ENCODE results near the gene CDH12. TPM values are rescaled to one million over a fixed set of nuclear protein-coding genes. Genes with fewer than 3 reads are reported as not detected.

CDH12 gene
- total and polyA plus RNA-seq, 4 donors, result 0.02 to 0.33 (median 0.17) TPM; not detected in 1

DNA sequence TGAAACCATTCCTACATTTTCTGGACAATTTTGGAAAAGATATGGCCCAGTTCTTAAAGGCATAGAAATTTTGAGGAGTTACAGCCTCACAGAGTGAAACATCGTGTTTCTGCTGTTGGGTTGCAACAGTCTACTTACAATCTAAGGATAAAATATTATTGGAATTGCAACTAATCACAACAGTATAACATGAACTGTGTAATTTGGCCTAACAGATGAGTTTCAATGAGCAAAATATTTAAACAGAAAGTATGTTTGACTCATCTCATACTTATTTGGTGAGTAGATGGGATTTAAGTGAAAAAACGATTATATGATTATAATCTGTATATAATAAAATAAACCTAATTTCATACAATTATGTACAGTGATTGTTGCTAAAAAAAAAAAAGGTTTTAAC is 1061.8 kb downstream of the CDH12 start:
- Histone ChIP-seq H3K4me3 (ENCODE audit: low read depth in 1 of 3, low read length in 3 of 3) (no peak overlapping the region), H3K9ac (ENCODE audit: low read depth in 1 of 2, low read length in 2 of 2) (no peak overlapping the region), H3K27me3 (ENCODE audit: control insufficient read depth in 4 of 4, insufficient read depth in 4 of 4, low read length in 3 of 4) (peaks cover 0 to 4% (median 0%) of the 10 kb centered on the region in 4 donors), H3K36me3 (ENCODE audit: control insufficient read depth in 4 of 4, insufficient read depth in 3 of 4, low read depth in 1 of 4, low read length in 3 of 4) (no peaks in the 10 kb centered on the region), H3K4me1 (ENCODE audit: control insufficient read depth in 4 of 4, insufficient read depth in 4 of 4, low read length in 3 of 4) (no peaks in the 10 kb centered on the region), H3K9me3 (ENCODE audit: control insufficient read depth in 4 of 4, low read length in 3 of 4) (no peaks in the 10 kb centered on the region), H3K27ac (ENCODE audit: low read depth in 1 of 2, low read length in 2 of 2) (no peak overlapping the region)
- 58% methylated on average over 2 of the region's 2 CpGs for WGBS
- TF ChIP-seq NR2F2 (IDR thresholded peaks at IDR 0.05) (no peak), TAF1 (conservative IDR thresholded peaks at IDR 0.05) (no peak), YY1 (IDR thresholded peaks at IDR 0.05) (no peak), RAD21 (IDR thresholded peaks at IDR 0.05) (no peak), JUND (IDR thresholded peaks at IDR 0.05) (no peak), GABPA (IDR thresholded peaks at IDR 0.05 in 1 of 2, conservative IDR thresholded peaks at IDR 0.05 in 1 of 2) (no peak), HNF4G (IDR thresholded peaks at IDR 0.05) (no peak), SP1 (IDR thresholded peaks at IDR 0.05) (no peak), HNF4A (conservative IDR thresholded peaks at IDR 0.05) (no peak), FOXA1 (IDR thresholded peaks at IDR 0.05) (no peak), FOXA2 (IDR thresholded peaks at IDR 0.05) (no peak), RXRA (IDR thresholded peaks at IDR 0.05) (no peak)
- TF ChIP-seq, protein P1, sequence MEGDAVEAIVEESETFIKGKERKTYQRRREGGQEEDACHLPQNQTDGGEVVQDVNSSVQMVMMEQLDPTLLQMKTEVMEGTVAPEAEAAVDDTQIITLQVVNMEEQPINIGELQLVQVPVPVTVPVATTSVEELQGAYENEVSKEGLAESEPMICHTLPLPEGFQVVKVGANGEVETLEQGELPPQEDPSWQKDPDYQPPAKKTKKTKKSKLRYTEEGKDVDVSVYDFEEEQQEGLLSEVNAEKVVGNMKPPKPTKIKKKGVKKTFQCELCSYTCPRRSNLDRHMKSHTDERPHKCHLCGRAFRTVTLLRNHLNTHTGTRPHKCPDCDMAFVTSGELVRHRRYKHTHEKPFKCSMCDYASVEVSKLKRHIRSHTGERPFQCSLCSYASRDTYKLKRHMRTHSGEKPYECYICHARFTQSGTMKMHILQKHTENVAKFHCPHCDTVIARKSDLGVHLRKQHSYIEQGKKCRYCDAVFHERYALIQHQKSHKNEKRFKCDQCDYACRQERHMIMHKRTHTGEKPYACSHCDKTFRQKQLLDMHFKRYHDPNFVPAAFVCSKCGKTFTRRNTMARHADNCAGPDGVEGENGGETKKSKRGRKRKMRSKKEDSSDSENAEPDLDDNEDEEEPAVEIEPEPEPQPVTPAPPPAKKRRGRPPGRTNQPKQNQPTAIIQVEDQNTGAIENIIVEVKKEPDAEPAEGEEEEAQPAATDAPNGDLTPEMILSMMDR (IDR thresholded peaks at IDR 0.05; ENCODE audit: low read depth, low read length, missing input control), result no peak
- TF ChIP-seq, protein P2, sequence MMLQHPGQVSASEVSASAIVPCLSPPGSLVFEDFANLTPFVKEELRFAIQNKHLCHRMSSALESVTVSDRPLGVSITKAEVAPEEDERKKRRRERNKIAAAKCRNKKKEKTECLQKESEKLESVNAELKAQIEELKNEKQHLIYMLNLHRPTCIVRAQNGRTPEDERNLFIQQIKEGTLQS (IDR thresholded peaks at IDR 0.05), result no peak
- TF ChIP-seq, protein P3, sequence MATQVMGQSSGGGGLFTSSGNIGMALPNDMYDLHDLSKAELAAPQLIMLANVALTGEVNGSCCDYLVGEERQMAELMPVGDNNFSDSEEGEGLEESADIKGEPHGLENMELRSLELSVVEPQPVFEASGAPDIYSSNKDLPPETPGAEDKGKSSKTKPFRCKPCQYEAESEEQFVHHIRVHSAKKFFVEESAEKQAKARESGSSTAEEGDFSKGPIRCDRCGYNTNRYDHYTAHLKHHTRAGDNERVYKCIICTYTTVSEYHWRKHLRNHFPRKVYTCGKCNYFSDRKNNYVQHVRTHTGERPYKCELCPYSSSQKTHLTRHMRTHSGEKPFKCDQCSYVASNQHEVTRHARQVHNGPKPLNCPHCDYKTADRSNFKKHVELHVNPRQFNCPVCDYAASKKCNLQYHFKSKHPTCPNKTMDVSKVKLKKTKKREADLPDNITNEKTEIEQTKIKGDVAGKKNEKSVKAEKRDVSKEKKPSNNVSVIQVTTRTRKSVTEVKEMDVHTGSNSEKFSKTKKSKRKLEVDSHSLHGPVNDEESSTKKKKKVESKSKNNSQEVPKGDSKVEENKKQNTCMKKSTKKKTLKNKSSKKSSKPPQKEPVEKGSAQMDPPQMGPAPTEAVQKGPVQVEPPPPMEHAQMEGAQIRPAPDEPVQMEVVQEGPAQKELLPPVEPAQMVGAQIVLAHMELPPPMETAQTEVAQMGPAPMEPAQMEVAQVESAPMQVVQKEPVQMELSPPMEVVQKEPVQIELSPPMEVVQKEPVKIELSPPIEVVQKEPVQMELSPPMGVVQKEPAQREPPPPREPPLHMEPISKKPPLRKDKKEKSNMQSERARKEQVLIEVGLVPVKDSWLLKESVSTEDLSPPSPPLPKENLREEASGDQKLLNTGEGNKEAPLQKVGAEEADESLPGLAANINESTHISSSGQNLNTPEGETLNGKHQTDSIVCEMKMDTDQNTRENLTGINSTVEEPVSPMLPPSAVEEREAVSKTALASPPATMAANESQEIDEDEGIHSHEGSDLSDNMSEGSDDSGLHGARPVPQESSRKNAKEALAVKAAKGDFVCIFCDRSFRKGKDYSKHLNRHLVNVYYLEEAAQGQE (IDR thresholded peaks at IDR 0.05), result no peak
- TF ChIP-seq, protein P4, sequence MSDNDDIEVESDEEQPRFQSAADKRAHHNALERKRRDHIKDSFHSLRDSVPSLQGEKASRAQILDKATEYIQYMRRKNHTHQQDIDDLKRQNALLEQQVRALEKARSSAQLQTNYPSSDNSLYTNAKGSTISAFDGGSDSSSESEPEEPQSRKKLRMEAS (IDR thresholded peaks at IDR 0.05), result no peak
- no peak for DNase-seq (ENCODE audit: low spot score)

DNA sequence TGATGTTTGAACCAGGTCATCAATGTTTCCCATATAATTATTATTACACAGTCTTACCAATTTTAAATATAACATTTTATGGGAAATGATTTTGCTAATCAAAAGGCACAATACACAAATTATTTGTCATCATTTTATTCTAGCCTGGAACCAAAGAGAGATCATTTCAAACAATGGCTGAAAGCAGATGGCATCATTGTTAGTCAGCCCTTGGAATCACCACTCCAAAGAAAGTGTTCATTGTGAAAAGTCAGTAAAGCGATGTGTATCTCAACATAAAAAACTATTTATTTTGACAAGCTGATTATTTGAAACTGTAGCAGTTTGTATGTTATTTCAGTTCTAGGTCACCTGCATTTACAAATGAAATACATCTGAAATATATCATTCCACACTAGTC is 1068.7 kb downstream of the CDH12 start:
- Histone ChIP-seq H3K9ac (ENCODE audit: low read depth in 1 of 2, low read length in 2 of 2) (no peak overlapping the region), H3K36me3 (ENCODE audit: control insufficient read depth in 4 of 4, insufficient read depth in 3 of 4, low read depth in 1 of 4, low read length in 3 of 4) (no peaks in the 10 kb centered on the region), H3K4me3 (ENCODE audit: low read depth in 1 of 3, low read length in 3 of 3) (no peak overlapping the region), H3K4me1 (ENCODE audit: control insufficient read depth in 4 of 4, insufficient read depth in 4 of 4, low read length in 3 of 4) (no peaks in the 10 kb centered on the region), H3K27ac (ENCODE audit: low read depth in 1 of 2, low read length in 2 of 2) (no peak overlapping the region), H3K9me3 (ENCODE audit: control insufficient read depth in 4 of 4, low read length in 3 of 4) (no peaks in the 10 kb centered on the region), H3K27me3 (ENCODE audit: control insufficient read depth in 4 of 4, insufficient read depth in 4 of 4, low read length in 3 of 4) (peaks cover 0 to 4% (median 0%) of the 10 kb centered on the region in 4 donors)
- WGBS, result 79% methylated on average over 1 of the region's 1 CpG
- DNase-seq (ENCODE audit: low spot score), result no peak
- TF ChIP-seq GABPA (IDR thresholded peaks at IDR 0.05 in 1 of 2, conservative IDR thresholded peaks at IDR 0.05 in 1 of 2), result no peak
- TF ChIP-seq, protein P4 (IDR thresholded peaks at IDR 0.05), result no peak
